Kidney tubule cell (primary cell): ENCODE results near the gene MDN1.
A peak's percentile ranks its signal among the peaks of the same experiment; 100 is the strongest.
"Not testable (repeated sequence)": the region's sequence is repeated elsewhere in the genome, so short reads cannot be mapped to it uniquely, and the experiment has no call there.

Experiments
- DNase-seq: peaks from one replicate; pipeline ENCODE4 v3.0.0-alpha.2; 2018; ENCODE audit warnings: low spot score

MDN1 gene

GRCh38 chr6:89649682-89650081 lies 169.9 kb downstream of the MDN1 start:
- DNase-seq, result no peak

GRCh38 chr6:89644864-89645263 lies 174.7 kb downstream of the MDN1 start:
- DNase-seq, result peak; percentile 53

- no peak for DNase-seq
Observed at GRCh38 chr6:89643406-89643805, 176.2 kb downstream of the MDN1 start.

GRCh38 chr6:89642956-89643355 lies 176.6 kb downstream of the MDN1 start:
- DNase-seq, result no peak

GRCh38 chr6:89641581-89641980 lies 178.0 kb downstream of the MDN1 start:
- DNase-seq, result not testable (repeated sequence)

GRCh38 chr6:89640804-89641203 lies 178.8 kb downstream of the MDN1 start:
- DNase-seq, result peak; percentile 66

- peak; percentile 94 for DNase-seq
Observed at GRCh38 chr6:89638320-89639195, 181.0 kb downstream of the MDN1 start, which contains the start of gene LYRM2. Gene LYRM2 (minus strand): TSS chr6:89638747. CDS start chr6:89638716, 31 bp downstream.

- DNase-seq, result no peak
Observed at GRCh38 chr6:89637960-89638319, 181.7 kb downstream of the MDN1 start.

- not testable (repeated sequence) for DNase-seq
Observed at GRCh38 chr6:89636412-89636811, 183.2 kb downstream of the MDN1 start.

- DNase-seq, result no peak
Observed at GRCh38 chr6:89630488-89630887, 189.1 kb downstream of the MDN1 start.

GRCh38 chr6:89623749-89624148 lies 195.8 kb downstream of the MDN1 start:
- no peak for DNase-seq

- DNase-seq, result no peak
Observed at GRCh38 chr6:89619567-89619966, 200.0 kb downstream of the MDN1 start.

GRCh38 chr6:89618026-89618425 lies 201.6 kb downstream of the MDN1 start:
- DNase-seq, result no peak

- no peak for DNase-seq
Observed at GRCh38 chr6:89616531-89616930, 203.1 kb downstream of the MDN1 start.

- DNase-seq, result no peak
Observed at GRCh38 chr6:89615882-89616281, 203.7 kb downstream of the MDN1 start.

GRCh38 chr6:89613790-89614189 lies 205.8 kb downstream of the MDN1 start:
- DNase-seq, result no peak

- DNase-seq, result no peak
Observed at GRCh38 chr6:89612121-89612520, 207.5 kb downstream of the MDN1 start.

- peak; percentile 88 for DNase-seq
Observed at GRCh38 chr6:89611666-89612065, 207.9 kb downstream of the MDN1 start.

GRCh38 chr6:89610149-89610642 lies 209.4 kb downstream of the MDN1 start:
- DNase-seq, result peak; percentile 33

- no peak for DNase-seq
Observed at GRCh38 chr6:89605861-89606260, 213.7 kb downstream of the MDN1 start.

GRCh38 chr6:89604653-89605052 lies 214.9 kb downstream of the MDN1 start:
- no peak for DNase-seq

- DNase-seq, result no peak
Observed at GRCh38 chr6:89602166-89602565, 217.4 kb downstream of the MDN1 start.

GRCh38 chr6:89599727-89600126 lies 219.9 kb downstream of the MDN1 start:
- DNase-seq, result no peak

- DNase-seq, result peak; percentile 74
Observed at GRCh38 chr6:89597988-89598387, 221.6 kb downstream of the MDN1 start.
